Measurements from ENCODE around the gene CYTH4.

DNA sequence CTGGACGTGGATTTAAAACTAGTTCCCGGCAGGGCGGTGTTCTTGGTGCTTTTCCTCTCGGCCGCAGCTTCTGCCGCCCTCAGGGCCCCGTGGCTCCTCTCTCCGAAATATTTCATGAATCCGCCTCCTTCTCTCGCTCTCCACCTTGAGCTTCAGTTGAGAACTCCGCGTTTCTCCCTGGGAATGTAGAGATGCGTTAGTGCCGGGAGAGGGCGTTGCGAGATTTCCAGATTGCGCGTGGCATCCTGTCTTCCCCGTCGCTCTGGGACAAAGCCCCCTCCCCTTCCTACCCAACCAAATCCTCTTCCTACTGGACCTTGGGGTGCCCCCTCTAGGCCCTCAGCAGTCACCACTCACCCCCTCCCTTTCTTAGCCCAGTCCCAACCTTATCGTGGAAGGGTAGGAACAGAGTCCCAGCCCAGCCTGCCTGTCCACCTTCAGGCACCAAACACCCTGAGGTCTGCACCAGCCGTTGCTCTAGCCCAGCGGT, 22.7 kb upstream of the CYTH4 start:
- TF ChIP-seq, protein P1, sequence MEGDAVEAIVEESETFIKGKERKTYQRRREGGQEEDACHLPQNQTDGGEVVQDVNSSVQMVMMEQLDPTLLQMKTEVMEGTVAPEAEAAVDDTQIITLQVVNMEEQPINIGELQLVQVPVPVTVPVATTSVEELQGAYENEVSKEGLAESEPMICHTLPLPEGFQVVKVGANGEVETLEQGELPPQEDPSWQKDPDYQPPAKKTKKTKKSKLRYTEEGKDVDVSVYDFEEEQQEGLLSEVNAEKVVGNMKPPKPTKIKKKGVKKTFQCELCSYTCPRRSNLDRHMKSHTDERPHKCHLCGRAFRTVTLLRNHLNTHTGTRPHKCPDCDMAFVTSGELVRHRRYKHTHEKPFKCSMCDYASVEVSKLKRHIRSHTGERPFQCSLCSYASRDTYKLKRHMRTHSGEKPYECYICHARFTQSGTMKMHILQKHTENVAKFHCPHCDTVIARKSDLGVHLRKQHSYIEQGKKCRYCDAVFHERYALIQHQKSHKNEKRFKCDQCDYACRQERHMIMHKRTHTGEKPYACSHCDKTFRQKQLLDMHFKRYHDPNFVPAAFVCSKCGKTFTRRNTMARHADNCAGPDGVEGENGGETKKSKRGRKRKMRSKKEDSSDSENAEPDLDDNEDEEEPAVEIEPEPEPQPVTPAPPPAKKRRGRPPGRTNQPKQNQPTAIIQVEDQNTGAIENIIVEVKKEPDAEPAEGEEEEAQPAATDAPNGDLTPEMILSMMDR (optimal IDR thresholded peaks at IDR 0.05 in 1 of 3, IDR thresholded peaks at IDR 0.05 in 1 of 3, conservative IDR thresholded peaks at IDR 0.05 in 1 of 3; ENCODE audit: extremely low read depth in 1 of 3, insufficient read depth in 2 of 3, low read length in 3 of 3), result peak; percentile 78 to 83 (median 80)
- no peak for TF ChIP-seq EZH2 (IDR thresholded peaks at IDR 0.05; ENCODE audit: low read length)
